ENCODE measurements around the gene BICD1. TPM values are rescaled to one million over a fixed set of nuclear protein-coding genes. Genes with fewer than 3 reads are reported as not detected.

The BICD1 gene
- total RNA-seq, 6 experiments from 2014 or later, result 1.0 to 4.9 (median 2.1) TPM

DNA sequence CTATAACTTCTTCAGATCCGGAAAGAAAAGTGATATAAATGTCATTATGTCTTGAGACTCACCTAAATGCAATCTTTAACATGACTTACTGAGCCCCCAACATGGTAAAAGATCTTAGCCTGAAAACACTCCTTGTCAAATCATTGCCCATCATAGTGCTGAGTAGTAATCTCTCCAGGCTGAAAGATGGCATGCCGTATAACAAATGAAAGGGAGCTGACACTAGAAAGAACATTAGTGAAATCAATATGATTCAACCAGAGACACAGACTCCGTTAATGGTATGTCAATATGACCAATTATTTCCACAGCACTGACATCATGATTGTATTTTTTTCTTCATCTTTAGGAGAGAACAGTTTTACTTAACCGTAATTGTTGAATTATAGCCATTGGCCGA is 54.4 kb downstream of the BICD1 start:
- 84% methylated on average over 5 of the region's 5 CpGs for WGBS (ENCODE audit: insufficient coverage, low coverage, low lambda C conversion rate, missing lambda C conversion rate)
- Histone ChIP-seq H3K27ac (no peak overlapping the region), H3K4me1 (no peaks in the 10 kb centered on the region), H3K4me3 (no peak overlapping the region), H3K9me3 (no peaks in the 10 kb centered on the region), H3K27me3 (no peaks in the 10 kb centered on the region), H3K36me3 (no peaks in the 10 kb centered on the region)
- ATAC-seq, result no peak
- TF ChIP-seq, protein P1, sequence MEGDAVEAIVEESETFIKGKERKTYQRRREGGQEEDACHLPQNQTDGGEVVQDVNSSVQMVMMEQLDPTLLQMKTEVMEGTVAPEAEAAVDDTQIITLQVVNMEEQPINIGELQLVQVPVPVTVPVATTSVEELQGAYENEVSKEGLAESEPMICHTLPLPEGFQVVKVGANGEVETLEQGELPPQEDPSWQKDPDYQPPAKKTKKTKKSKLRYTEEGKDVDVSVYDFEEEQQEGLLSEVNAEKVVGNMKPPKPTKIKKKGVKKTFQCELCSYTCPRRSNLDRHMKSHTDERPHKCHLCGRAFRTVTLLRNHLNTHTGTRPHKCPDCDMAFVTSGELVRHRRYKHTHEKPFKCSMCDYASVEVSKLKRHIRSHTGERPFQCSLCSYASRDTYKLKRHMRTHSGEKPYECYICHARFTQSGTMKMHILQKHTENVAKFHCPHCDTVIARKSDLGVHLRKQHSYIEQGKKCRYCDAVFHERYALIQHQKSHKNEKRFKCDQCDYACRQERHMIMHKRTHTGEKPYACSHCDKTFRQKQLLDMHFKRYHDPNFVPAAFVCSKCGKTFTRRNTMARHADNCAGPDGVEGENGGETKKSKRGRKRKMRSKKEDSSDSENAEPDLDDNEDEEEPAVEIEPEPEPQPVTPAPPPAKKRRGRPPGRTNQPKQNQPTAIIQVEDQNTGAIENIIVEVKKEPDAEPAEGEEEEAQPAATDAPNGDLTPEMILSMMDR (IDR thresholded peaks at IDR 0.05), result no peak
- no peak for TF ChIP-seq POLR2A (IDR thresholded peaks at IDR 0.05)
- intact Hi-C loops (cut with DNase I), result no loop called here
- no peak for DNase-seq

DNA sequence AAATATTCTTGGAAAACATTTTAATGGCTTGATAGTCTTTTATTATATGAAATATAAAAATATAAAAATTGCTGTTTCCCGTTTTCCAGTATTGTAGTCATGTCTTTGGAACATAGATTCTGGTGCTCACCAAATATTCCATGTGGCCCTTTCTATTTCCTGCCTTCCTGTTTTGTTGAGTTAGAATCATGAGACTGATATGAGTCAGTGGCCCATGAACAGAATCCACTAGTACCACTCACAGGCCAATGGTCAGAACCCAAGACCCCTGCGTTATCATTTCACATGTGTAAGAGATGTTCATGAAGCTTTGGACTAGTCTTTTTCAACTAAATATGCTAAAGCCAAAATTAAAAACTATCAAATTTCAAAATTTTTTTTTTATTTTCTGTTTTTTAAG is 56.9 kb downstream of the BICD1 start:
- ATAC-seq, result no peak
- intact Hi-C loops (cut with DNase I), result no loop called here
- H3K27me3 ChIP-seq, result no peaks in the 10 kb centered on the region
- H3K36me3 ChIP-seq, result no peaks in the 10 kb centered on the region
- TF ChIP-seq, protein P1 (IDR thresholded peaks at IDR 0.05), result no peak
- no peak for TF ChIP-seq POLR2A (IDR thresholded peaks at IDR 0.05)
- H3K27ac ChIP-seq, result no peak overlapping the region
- no peak for DNase-seq
- H3K4me3 ChIP-seq, result no peak overlapping the region
- H3K9me3 ChIP-seq, result no peaks in the 10 kb centered on the region
- WGBS (ENCODE audit: insufficient coverage, low coverage, low lambda C conversion rate, missing lambda C conversion rate), result 86% methylated on average over 2 of the region's 2 CpGs
- no peaks in the 10 kb centered on the region for H3K4me1 ChIP-seq

DNA sequence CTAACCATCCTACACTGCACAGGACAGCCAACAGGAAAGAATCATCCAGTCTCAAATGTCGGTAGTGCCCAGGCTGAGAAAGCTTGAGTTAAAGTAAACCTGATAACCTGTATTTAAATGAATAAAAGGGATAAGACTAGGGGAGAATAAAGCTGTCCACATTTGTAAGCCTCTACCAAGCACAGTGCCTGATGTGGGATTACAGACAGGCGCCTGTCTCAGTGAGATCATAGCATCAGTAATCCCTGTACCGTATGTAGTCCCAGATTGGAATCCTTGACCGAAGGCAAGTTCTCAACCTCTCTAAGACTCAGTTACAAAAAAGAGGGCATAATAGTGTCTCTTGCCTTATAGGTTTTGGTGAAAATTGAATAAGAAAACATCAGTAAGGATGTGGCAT is 59.9 kb downstream of the BICD1 start:
- no peak overlapping the region for H3K27ac ChIP-seq
- H3K36me3 ChIP-seq, result no peaks in the 10 kb centered on the region
- no peak overlapping the region for H3K4me3 ChIP-seq
- no peaks in the 10 kb centered on the region for H3K9me3 ChIP-seq
- TF ChIP-seq, protein P1 (IDR thresholded peaks at IDR 0.05), result no peak
- TF ChIP-seq POLR2A (IDR thresholded peaks at IDR 0.05), result no peak
- WGBS (ENCODE audit: insufficient coverage, low coverage, low lambda C conversion rate, missing lambda C conversion rate), result 100% methylated on average over 2 of the region's 4 CpGs
- no peaks in the 10 kb centered on the region for H3K27me3 ChIP-seq
- H3K4me1 ChIP-seq, result no peaks in the 10 kb centered on the region
- ATAC-seq (no peak), DNase-seq (no peak)
- intact Hi-C loops (cut with DNase I), result no loop called here

DNA sequence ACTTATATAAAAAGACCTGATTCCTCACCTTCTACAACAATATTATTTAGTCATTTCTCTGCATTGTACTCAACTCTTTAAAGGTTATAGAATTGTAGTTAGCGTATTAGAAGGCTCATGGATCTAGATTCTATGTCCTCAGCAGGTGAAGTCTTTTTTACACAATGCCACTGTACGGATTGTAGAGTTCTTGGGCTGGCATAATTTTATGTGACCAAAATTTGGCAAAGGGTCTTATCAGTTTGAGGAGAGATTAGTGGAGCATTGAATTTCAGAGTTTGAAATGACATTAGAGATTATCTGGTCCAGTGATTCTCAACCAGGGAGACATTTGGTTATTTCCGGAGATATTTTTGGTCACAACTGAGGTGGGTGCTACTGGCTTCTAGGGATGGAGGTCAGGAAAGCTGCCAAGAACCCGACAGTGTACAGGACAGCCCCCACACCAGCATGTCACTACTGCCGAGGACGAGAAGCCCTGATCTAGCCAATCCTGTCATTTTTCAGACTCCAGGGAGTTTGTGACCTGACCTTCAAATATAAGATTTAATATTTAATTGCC is 63.9 kb downstream of the BICD1 start:
- DNase-seq (no peak), ATAC-seq (no peak)
- TF ChIP-seq, protein P1 (IDR thresholded peaks at IDR 0.05), result no peak
- TF ChIP-seq POLR2A (IDR thresholded peaks at IDR 0.05), result no peak
- no peaks in the 10 kb centered on the region for H3K4me1 ChIP-seq
- H3K4me3 ChIP-seq, result no peak overlapping the region
- no peak overlapping the region for H3K27ac ChIP-seq
- intact Hi-C loops (cut with DNase I), result no loop called here
- no peaks in the 10 kb centered on the region for H3K9me3 ChIP-seq
- no peaks in the 10 kb centered on the region for H3K27me3 ChIP-seq
- 70% methylated on average over 2 of the region's 6 CpGs for WGBS (ENCODE audit: insufficient coverage, low coverage, low lambda C conversion rate, missing lambda C conversion rate)
- no peaks in the 10 kb centered on the region for H3K36me3 ChIP-seq

DNA sequence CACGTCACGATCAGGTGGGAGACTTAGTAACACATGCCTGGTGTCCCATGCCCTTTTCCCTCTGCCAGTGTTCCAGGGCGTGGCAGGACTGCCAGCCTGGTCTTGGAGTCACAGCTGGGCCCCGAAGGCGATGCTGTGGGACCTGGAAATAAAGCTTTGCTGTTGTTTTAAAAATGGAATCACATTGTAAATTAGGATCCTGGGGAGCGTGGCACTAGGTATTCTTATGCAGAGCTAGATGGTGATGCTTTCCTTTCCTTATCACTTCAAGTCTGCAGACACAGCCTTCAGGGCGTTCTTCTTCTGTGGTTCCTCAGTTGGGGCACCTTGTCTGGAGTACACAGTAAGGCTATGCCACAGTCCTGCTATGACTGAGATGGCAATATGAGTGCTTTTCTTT is 64.6 kb downstream of the BICD1 start:
- intact Hi-C loops (cut with DNase I), result no loop called here

More for the DNA sequence above, 64.6 kb downstream of the BICD1 start:
- no peak for DNase-seq
- TF ChIP-seq, protein P1 (IDR thresholded peaks at IDR 0.05), result no peak
- TF ChIP-seq POLR2A (IDR thresholded peaks at IDR 0.05), result no peak
- Histone ChIP-seq H3K27ac (no peak overlapping the region), H3K4me1 (no peaks in the 10 kb centered on the region), H3K36me3 (no peaks in the 10 kb centered on the region), H3K4me3 (no peak overlapping the region), H3K9me3 (no peaks in the 10 kb centered on the region), H3K27me3 (no peaks in the 10 kb centered on the region)
- WGBS (ENCODE audit: insufficient coverage, low coverage, low lambda C conversion rate, missing lambda C conversion rate), result 75% methylated on average over 4 of the region's 7 CpGs
- ATAC-seq, result no peak

All from right lobe of liver (tissue), 6 donors.